Measurements from ENCODE around the gene TMEM178B.

DNA sequence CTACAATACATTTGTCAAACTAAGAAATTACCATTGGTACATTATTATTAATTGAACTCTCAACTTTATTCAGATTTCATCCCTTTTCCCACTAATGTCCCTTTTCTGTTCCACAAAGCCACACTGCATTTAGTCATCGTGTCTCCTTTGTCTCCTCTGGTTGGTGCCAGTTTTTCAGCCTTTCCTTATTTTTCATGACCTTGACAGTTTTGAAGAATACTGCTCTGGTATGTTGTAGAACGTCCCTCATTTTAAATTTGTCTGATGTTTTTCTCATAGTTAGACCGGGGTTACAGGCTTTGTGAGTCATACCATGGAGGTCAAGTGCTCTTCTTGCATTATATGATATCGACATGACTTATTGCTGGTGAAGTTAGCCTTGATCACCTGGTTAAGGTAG, 304.0 kb downstream of the TMEM178B start:
- TF ChIP-seq, protein P1, sequence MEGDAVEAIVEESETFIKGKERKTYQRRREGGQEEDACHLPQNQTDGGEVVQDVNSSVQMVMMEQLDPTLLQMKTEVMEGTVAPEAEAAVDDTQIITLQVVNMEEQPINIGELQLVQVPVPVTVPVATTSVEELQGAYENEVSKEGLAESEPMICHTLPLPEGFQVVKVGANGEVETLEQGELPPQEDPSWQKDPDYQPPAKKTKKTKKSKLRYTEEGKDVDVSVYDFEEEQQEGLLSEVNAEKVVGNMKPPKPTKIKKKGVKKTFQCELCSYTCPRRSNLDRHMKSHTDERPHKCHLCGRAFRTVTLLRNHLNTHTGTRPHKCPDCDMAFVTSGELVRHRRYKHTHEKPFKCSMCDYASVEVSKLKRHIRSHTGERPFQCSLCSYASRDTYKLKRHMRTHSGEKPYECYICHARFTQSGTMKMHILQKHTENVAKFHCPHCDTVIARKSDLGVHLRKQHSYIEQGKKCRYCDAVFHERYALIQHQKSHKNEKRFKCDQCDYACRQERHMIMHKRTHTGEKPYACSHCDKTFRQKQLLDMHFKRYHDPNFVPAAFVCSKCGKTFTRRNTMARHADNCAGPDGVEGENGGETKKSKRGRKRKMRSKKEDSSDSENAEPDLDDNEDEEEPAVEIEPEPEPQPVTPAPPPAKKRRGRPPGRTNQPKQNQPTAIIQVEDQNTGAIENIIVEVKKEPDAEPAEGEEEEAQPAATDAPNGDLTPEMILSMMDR (IDR thresholded peaks at IDR 0.05; ENCODE audit: poor library complexity) = no peak
- TF ChIP-seq EZH2 (IDR thresholded peaks at IDR 0.05; ENCODE audit: borderline replicate concordance) (no peak), EZH2phosphoT487 (IDR thresholded peaks at IDR 0.05; ENCODE audit: low read depth, severe bottlenecking, unreplicated experiment) (no peak)
